ENCODE results near the gene PROK1. TPM values are rescaled to one million over a fixed set of nuclear protein-coding genes. Genes with fewer than 3 reads are reported as not detected.
"Not testable (repeated sequence)": the region's sequence is repeated elsewhere in the genome, so short reads cannot be mapped to it uniquely, and the experiment has no call there.

The PROK1 gene
- total RNA-seq, 2 donors from 2014 or later: 0.20 TPM; not detected in 1

DNA sequence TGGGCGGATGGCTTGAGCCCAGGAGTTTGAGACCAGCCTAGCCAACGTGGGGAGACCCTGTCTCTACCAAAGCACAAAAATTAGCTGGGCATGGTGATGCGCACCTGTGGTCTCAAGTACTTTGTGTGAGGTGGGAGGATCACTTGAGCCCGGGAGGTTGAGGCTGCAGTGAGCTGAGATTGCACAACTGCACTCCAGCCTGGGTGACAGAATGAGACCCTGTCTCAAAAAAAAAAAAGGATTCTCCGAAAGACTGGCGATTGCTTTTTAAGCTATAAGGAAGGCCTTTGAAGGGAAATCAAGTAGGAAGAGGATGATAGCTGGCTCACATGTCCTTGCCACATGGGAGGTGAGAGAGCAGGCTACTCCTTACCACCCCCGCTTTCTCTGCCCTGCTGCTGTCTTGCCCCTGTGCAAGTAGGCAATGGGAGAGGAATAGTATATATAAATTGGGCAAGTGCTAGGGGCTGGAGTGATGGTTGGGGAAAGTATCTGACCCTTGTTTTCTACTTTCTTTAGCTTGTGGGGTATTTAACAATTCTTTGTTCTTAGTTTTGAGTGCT lies 39.7 kb upstream of the PROK1 start:
- H3K9me3 Mint-ChIP-seq: no peaks in the 10 kb centered on the region
- TF ChIP-seq, protein P1, sequence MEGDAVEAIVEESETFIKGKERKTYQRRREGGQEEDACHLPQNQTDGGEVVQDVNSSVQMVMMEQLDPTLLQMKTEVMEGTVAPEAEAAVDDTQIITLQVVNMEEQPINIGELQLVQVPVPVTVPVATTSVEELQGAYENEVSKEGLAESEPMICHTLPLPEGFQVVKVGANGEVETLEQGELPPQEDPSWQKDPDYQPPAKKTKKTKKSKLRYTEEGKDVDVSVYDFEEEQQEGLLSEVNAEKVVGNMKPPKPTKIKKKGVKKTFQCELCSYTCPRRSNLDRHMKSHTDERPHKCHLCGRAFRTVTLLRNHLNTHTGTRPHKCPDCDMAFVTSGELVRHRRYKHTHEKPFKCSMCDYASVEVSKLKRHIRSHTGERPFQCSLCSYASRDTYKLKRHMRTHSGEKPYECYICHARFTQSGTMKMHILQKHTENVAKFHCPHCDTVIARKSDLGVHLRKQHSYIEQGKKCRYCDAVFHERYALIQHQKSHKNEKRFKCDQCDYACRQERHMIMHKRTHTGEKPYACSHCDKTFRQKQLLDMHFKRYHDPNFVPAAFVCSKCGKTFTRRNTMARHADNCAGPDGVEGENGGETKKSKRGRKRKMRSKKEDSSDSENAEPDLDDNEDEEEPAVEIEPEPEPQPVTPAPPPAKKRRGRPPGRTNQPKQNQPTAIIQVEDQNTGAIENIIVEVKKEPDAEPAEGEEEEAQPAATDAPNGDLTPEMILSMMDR (conservative IDR thresholded peaks at IDR 0.05): no peak
- DNase-seq: no peak
- H3K4me3 ChIP-seq (ENCODE audit: low read length): no peak overlapping the region
- peaks cover 16% of the 10 kb centered on the region for H3K4me1 Mint-ChIP-seq
- H3K9me3 ChIP-seq (ENCODE audit: control insufficient read depth, low read length): no peaks in the 10 kb centered on the region
- no peak overlapping the region for H3K9ac ChIP-seq (ENCODE audit: extremely low read depth, low read length, poor library complexity, severe bottlenecking)
- H3K27ac ChIP-seq (ENCODE audit: low read depth, low read length): no peak overlapping the region
- no peaks in the 10 kb centered on the region for H3K36me3 Mint-ChIP-seq (ENCODE audit: low read depth)
- peaks cover 4% of the 10 kb centered on the region for H3K4me1 ChIP-seq (ENCODE audit: control insufficient read depth, insufficient read depth, low read length)
- WGBS, 2 experiments (ENCODE audit: insufficient coverage in 1 of 2, insufficient read length in 1 of 2): 74 to 79% methylated on average over 6 to 7 of the region's 7 CpGs
- H3K36me3 ChIP-seq (ENCODE audit: control insufficient read depth, insufficient read depth, low read length): no peaks in the 10 kb centered on the region
- no peak overlapping the region for H3K4me3 Mint-ChIP-seq
- no peaks in the 10 kb centered on the region for H3K27me3 Mint-ChIP-seq (ENCODE audit: insufficient read depth)
- no peaks in the 10 kb centered on the region for H3K27me3 ChIP-seq (ENCODE audit: control insufficient read depth, insufficient read depth, low read length, poor library complexity, severe bottlenecking)
- H3K27ac Mint-ChIP-seq: no peak overlapping the region

DNA sequence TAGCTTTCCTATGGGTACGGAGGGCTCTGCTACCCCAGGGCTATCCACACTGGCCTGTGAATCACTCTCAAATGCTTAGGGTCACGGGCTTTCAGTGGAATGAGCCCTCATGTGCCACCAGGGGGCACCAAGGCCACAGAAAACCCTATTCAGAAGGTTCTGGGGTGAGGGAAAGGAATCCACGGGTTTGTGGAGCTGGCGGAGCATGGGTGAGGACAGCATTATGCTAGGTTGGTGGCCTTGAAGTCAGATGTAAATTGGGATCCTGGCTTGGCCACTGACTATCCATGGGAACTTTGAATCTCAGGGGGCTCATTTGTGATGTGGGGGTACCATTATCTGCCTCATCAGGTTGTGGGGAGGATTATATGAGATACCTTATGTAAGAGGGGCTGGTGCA lies 38.4 kb upstream of the PROK1 start:
- TF ChIP-seq, protein P1 (conservative IDR thresholded peaks at IDR 0.05): peak; percentile 95
- Mint-ChIP-seq H3K9me3 (no peaks in the 10 kb centered on the region), H3K36me3 (ENCODE audit: low read depth) (no peaks in the 10 kb centered on the region), H3K27me3 (ENCODE audit: insufficient read depth) (no peaks in the 10 kb centered on the region), H3K4me3 (no peak overlapping the region), H3K27ac (peak overlapping the region; percentile 19), H3K4me1 (peaks cover 22% of the 10 kb centered on the region)
- 44 to 57% methylated on average over 2 to 4 of the region's 4 CpGs for WGBS, 2 experiments (ENCODE audit: insufficient coverage in 1 of 2, insufficient read length in 1 of 2)
- H3K4me1 ChIP-seq (ENCODE audit: control insufficient read depth, insufficient read depth, low read length): peaks cover 4% of the 10 kb centered on the region
- H3K27me3 ChIP-seq (ENCODE audit: control insufficient read depth, insufficient read depth, low read length, poor library complexity, severe bottlenecking): no peaks in the 10 kb centered on the region
- peak; percentile 95 for DNase-seq
- H3K9ac ChIP-seq (ENCODE audit: extremely low read depth, low read length, poor library complexity, severe bottlenecking): no peak overlapping the region
- H3K36me3 ChIP-seq (ENCODE audit: control insufficient read depth, insufficient read depth, low read length): no peaks in the 10 kb centered on the region
- H3K27ac ChIP-seq (ENCODE audit: low read depth, low read length): no peak overlapping the region
- no peaks in the 10 kb centered on the region for H3K9me3 ChIP-seq (ENCODE audit: control insufficient read depth, low read length)
- no peak overlapping the region for H3K4me3 ChIP-seq (ENCODE audit: low read length)

DNA sequence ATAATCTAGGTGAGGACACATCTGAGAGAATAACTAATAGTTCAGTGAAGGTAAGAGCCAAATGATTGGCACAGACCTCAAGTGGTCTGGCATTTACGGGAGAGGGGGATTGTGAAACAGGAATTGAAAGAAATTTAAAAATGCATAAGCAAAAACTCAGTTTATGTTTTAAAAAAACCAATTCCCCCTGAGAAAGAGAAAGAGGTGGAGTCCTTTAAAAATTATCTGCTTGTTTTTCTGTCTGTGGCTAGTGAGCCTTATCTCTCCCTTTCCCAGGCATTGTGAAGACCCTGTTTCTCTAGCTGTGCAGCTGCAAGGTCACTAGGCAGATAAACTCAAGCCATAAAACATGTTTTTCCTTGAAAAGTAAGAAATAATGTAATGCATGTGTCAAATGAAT lies 37.9 kb upstream of the PROK1 start:
- H3K4me3 ChIP-seq (ENCODE audit: low read length); H3K4me3 Mint-ChIP-seq; H3K36me3 Mint-ChIP-seq (ENCODE audit: low read depth); DNase-seq; H3K27ac Mint-ChIP-seq; H3K27ac ChIP-seq (ENCODE audit: low read depth, low read length); H3K27me3 ChIP-seq (ENCODE audit: control insufficient read depth, insufficient read depth, low read length, poor library complexity, severe bottlenecking); H3K27me3 Mint-ChIP-seq (ENCODE audit: insufficient read depth); H3K36me3 ChIP-seq (ENCODE audit: control insufficient read depth, insufficient read depth, low read length); H3K9ac ChIP-seq (ENCODE audit: extremely low read depth, low read length, poor library complexity, severe bottlenecking); H3K9me3 Mint-ChIP-seq; H3K9me3 ChIP-seq (ENCODE audit: control insufficient read depth, low read length); H3K4me1 ChIP-seq (ENCODE audit: control insufficient read depth, insufficient read depth, low read length): not testable (repeated sequence)
- 80 to 100% methylated on average over 1 of the region's 1 CpG for WGBS, 2 experiments (ENCODE audit: insufficient coverage in 1 of 2, insufficient read length in 1 of 2)
- H3K4me1 Mint-ChIP-seq: peaks cover 22% of the 10 kb centered on the region

DNA sequence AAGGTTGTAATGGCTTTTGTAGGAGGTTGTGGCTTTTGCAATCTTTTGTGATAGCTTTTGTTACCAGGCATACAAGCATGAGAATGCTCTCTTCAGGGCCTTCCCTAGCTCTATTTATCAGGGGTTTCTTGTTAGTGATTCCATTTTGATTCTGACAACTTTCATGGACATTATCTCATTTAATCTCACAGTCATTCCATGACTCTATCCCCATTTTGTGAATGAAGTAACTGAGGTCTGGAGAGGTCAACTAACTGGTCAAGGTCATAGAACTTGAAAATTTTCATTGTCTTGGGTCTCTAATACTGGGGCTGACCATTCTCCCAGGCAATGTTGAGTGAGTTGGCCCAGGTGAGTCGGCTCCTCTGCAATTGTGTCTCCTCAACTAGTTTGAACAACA lies 32.2 kb upstream of the PROK1 start:
- whole genome bisulfite sequencing, 2 experiments (ENCODE audit: insufficient coverage in 1 of 2, insufficient read length in 1 of 2): 93 to 100% methylated on average over 1 of the region's 1 CpG

More for the DNA sequence above, 32.2 kb upstream of the PROK1 start:
- peaks cover 14% of the 10 kb centered on the region for H3K9me3 ChIP-seq (ENCODE audit: control insufficient read depth, low read length)
- H3K27ac ChIP-seq (ENCODE audit: low read depth, low read length): no peak overlapping the region
- Mint-ChIP-seq H3K9me3 (peaks cover 9% of the 10 kb centered on the region), H3K4me1 (peaks cover 13% of the 10 kb centered on the region), H3K27me3 (ENCODE audit: insufficient read depth) (no peaks in the 10 kb centered on the region), H3K27ac (no peak overlapping the region), H3K36me3 (ENCODE audit: low read depth) (peaks cover 2% of the 10 kb centered on the region), H3K4me3 (no peak overlapping the region)
- no peak overlapping the region for H3K4me3 ChIP-seq (ENCODE audit: low read length)
- H3K36me3 ChIP-seq (ENCODE audit: control insufficient read depth, insufficient read depth, low read length): no peaks in the 10 kb centered on the region
- H3K4me1 ChIP-seq (ENCODE audit: control insufficient read depth, insufficient read depth, low read length): no peaks in the 10 kb centered on the region
- H3K27me3 ChIP-seq (ENCODE audit: control insufficient read depth, insufficient read depth, low read length, poor library complexity, severe bottlenecking): no peaks in the 10 kb centered on the region
- TF ChIP-seq, protein P1 (conservative IDR thresholded peaks at IDR 0.05): no peak
- DNase-seq: no peak
- no peak overlapping the region for H3K9ac ChIP-seq (ENCODE audit: extremely low read depth, low read length, poor library complexity, severe bottlenecking)
